A549 (cell line): ENCODE data around the gene MID2. TPM values are rescaled to one million over a fixed set of nuclear protein-coding genes. Genes with fewer than 3 reads are reported as not detected.

Experiments
- ATAC-seq, 2 experiments: fragments of 200-7000 bp in 1 of 2; fragments of >200 bp in 1 of 2; cut with Nextera tagmentation in 1 of 2; cut with Tn5 transposase in 1 of 2; 3 replicates each; pipeline versions ENCODE4 v1.8.0 to v1.9.1; 2018 to 2020; ENCODE audit warnings: mild to moderate bottlenecking in 1 of 2, moderate library complexity in 1 of 2
- CTCF ChIA-PET: fragments of 300-600 bp; sonication (Branson Sonifier 250); formaldehyde crosslinking; extraction: SDS; loops from one replicate; lab custom pipeline; 2021; ENCODE audit warnings: antibody characterized with exemption, inconsistent platforms; lab: Yijun Ruan, JAX
- POLR2A ChIA-PET: fragments of 350-600 bp; formaldehyde crosslinking; extraction: SDS; loops from one replicate; lab custom pipeline; 2021; ENCODE audit warnings: antibody characterized with exemption, inconsistent platforms; lab: Yijun Ruan, JAX
- DNase-seq, 2 experiments: peaks; one replicate each; pipeline versions ENCODE4 v3.0.0 to v3.0.0-alpha.2; 2011 to 2016; ENCODE audit warnings: low read depth in 1 of 2, low spot score in 1 of 2
- FAIRE-seq: peaks from 2 replicates; lab custom pipeline; 2011; peaks lifted over from hg19 to GRCh38; lab: Jason Lieb, UNC
- H3K27ac ChIP-seq, 2 experiments: fragments of >200 bp; sonication (Bioruptor Twin); formaldehyde crosslinking; 3 replicates each; pipeline ENCODE4 v1.5.1; 2016 to 2017
- H3K4me1 ChIP-seq: fragments of >200 bp; sonication (Bioruptor Twin); formaldehyde crosslinking; 3 replicates; pipeline ENCODE4 v1.6.1; 2016
- H3K4me2 ChIP-seq: fragments of >200 bp; sonication (Bioruptor Twin); formaldehyde crosslinking; 3 replicates; pipeline ENCODE4 v1.6.1; 2016
- H3K4me3 ChIP-seq: fragments of >200 bp; sonication (Bioruptor Twin); formaldehyde crosslinking; 3 replicates; pipeline ENCODE4 v1.5.1; 2016
- H3K9me3 ChIP-seq: fragments of >200 bp; sonication (Bioruptor Twin); formaldehyde crosslinking; 3 replicates; pipeline ENCODE4 v1.6.1; 2016
- BHLHE40 ChIP-seq: IDR thresholded peaks from 2 replicates; pipeline ENCODE4 v1.6.1; 2012; ENCODE audit warnings: low read depth, low read length, inconsistent platforms
- CBX8 ChIP-seq: fragments of 200-600 bp; sonication (generic); IDR thresholded peaks from 2 replicates; pipeline ENCODE4 v1.6.1; 2016
- EHMT2 ChIP-seq: fragments of 200-600 bp; sonication (generic); IDR thresholded peaks from 2 replicates; pipeline ENCODE4 v1.6.1; 2016; ENCODE audit warnings: antibody characterized with exemption, low read depth, mild to moderate bottlenecking, moderate library complexity
- ESRRA ChIP-seq: fragments of 150-350 bp; IDR thresholded peaks from 2 replicates; pipeline ENCODE4 v1.6.1; 2014; ENCODE audit warnings: mild to moderate bottlenecking, low read length, borderline replicate concordance
- FOXS1 ChIP-seq: fragments of 250-450 bp; sonication (Bioruptor Pico); IDR thresholded peaks from 2 replicates; pipeline ENCODE4 v1.5.0; 2020; ENCODE audit warnings: mild to moderate bottlenecking, moderate library complexity
- HDAC2 ChIP-seq: fragments of 200-600 bp; sonication (generic); IDR thresholded peaks from 2 replicates; pipeline ENCODE4 v1.6.1; 2016
- HOXA7 ChIP-seq: fragments of 250-450 bp; sonication (Bioruptor Pico); IDR thresholded peaks from 2 replicates; pipeline ENCODE4 v1.5.0; 2020; ENCODE audit warnings: mild to moderate bottlenecking, moderate library complexity
- JUN ChIP-seq, 2 experiments: fragments of >200 bp; sonication (Bioruptor Twin); formaldehyde crosslinking; IDR thresholded peaks; 2 replicates in 1 of 2; 3 replicates in 1 of 2; pipeline ENCODE4 v1.6.1; 2016 to 2017
- JUNB ChIP-seq: fragments of >200 bp; sonication (Bioruptor Twin); formaldehyde crosslinking; IDR thresholded peaks from 2 replicates; pipeline ENCODE4 v1.6.1; 2016
- KDM1A ChIP-seq: fragments of 200-600 bp; sonication (generic); IDR thresholded peaks from 2 replicates; pipeline ENCODE4 v1.6.1; 2016; ENCODE audit warnings: low read depth, mild to moderate bottlenecking
- MYC ChIP-seq: IDR thresholded peaks from 2 replicates; pipeline ENCODE4 v1.6.1; 2012; ENCODE audit warnings: mild to moderate bottlenecking, inconsistent platforms, low read length, improper control_type of control experiment, borderline replicate concordance
- NFE2L2 ChIP-seq: fragments of 150-350 bp; conservative IDR thresholded peaks from 2 replicates; pipeline ENCODE4 v1.6.1; 2014; ENCODE audit warnings: low read length
- NPAS2 ChIP-seq: fragments of 250-450 bp; sonication (Bioruptor Pico); IDR thresholded peaks from 2 replicates; pipeline ENCODE4 v1.8.0; 2022; ENCODE audit warnings: mild to moderate bottlenecking, moderate library complexity, borderline replicate concordance
- NR3C1 ChIP-seq: fragments of >200 bp; sonication (Bioruptor Twin); formaldehyde crosslinking; IDR thresholded peaks from 3 replicates; pipeline ENCODE4 v1.6.1; 2017
- PHF8 ChIP-seq: fragments of 200-600 bp; sonication (generic); IDR thresholded peaks from 2 replicates; pipeline ENCODE4 v1.6.1; 2016; ENCODE audit warnings: low read depth, mild to moderate bottlenecking, antibody characterized with exemption, moderate library complexity, borderline replicate concordance
- POLR2AphosphoS2 ChIP-seq: conservative IDR thresholded peaks from 2 replicates; pipeline ENCODE4 v1.6.1; 2012; ENCODE audit warnings: low read length, improper control_type of control experiment, inconsistent platforms
- RFX5 ChIP-seq: fragments of 450-650 bp; IDR thresholded peaks from 2 replicates; pipeline ENCODE4 v1.7.1; 2014; ENCODE audit warnings: antibody characterized with exemption, mild to moderate bottlenecking, moderate library complexity
- RNF2 ChIP-seq: fragments of 200-600 bp; sonication (generic); IDR thresholded peaks from 2 replicates; pipeline ENCODE4 v1.6.1; 2016; ENCODE audit warnings: low read depth, mild to moderate bottlenecking, antibody characterized with exemption, moderate library complexity, borderline replicate concordance
- SMC3 ChIP-seq: fragments of >200 bp; sonication (Bioruptor Twin); formaldehyde crosslinking; IDR thresholded peaks from 3 replicates; pipeline ENCODE4 v1.6.1; 2018; ENCODE audit warnings: inconsistent platforms
- ZC3H11A ChIP-seq: fragments of 450-650 bp; IDR thresholded peaks from 2 replicates; pipeline ENCODE4 v1.6.1; 2014; ENCODE audit warnings: antibody characterized with exemption, mild to moderate bottlenecking
- WGBS: methylation state at CpG from one replicate; pipeline ENCODE4 v1.1.6; 2017; ENCODE audit errors: missing lambda C conversion rate; 5-methylcytosine and 5-hydroxymethylcytosine counted together
- polyA plus RNA-seq, 4 experiments: library from polyadenylated mRNA; depleted of rRNA in 3 of 4; stranded (reverse); fragments of >200 nt; fragmentation: RNase III in 1 of 4; extraction: RNeasy Plus Mini Kit Qiagen cat#74134 plus additional on column Dnase treatment in 1 of 4; gene quantifications; 2 replicates in 3 of 4; 3 replicates in 1 of 4; pipeline ENCODE4 v1.2.3, GENCODE V29; 2011 to 2017
- TF ChIP-seq, protein P1 (sequence below): IDR thresholded peaks from 2 replicates; pipeline ENCODE4 v1.6.1; 2012
- TF ChIP-seq, protein P2 (sequence below): IDR thresholded peaks from 2 replicates; pipeline ENCODE4 v1.6.1; 2012; ENCODE audit warnings: low read depth, borderline replicate concordance
- TF ChIP-seq, protein P3 (sequence below): fragments of >200 bp; sonication (Bioruptor Twin); formaldehyde crosslinking; IDR thresholded peaks from 3 replicates; pipeline ENCODE4 v1.5.1; 2016
- TF ChIP-seq, protein P4 (sequence below): fragments of 250-450 bp; sonication (Bioruptor Pico); IDR thresholded peaks from 2 replicates; pipeline ENCODE4 v1.5.0; 2020; ENCODE audit warnings: low read depth, mild to moderate bottlenecking, moderate library complexity
- TF ChIP-seq, protein P5 (sequence below): fragments of 250-450 bp; sonication (Bioruptor Pico); IDR thresholded peaks from 2 replicates; pipeline ENCODE4 v1.5.0; 2021; ENCODE audit warnings: mild to moderate bottlenecking, moderate library complexity, borderline replicate concordance

The MID2 gene
- polyA plus RNA-seq, 2 of the 4 experiments (the other 2 are of a cell fraction) = 4.6 to 10.6 TPM

DNA sequence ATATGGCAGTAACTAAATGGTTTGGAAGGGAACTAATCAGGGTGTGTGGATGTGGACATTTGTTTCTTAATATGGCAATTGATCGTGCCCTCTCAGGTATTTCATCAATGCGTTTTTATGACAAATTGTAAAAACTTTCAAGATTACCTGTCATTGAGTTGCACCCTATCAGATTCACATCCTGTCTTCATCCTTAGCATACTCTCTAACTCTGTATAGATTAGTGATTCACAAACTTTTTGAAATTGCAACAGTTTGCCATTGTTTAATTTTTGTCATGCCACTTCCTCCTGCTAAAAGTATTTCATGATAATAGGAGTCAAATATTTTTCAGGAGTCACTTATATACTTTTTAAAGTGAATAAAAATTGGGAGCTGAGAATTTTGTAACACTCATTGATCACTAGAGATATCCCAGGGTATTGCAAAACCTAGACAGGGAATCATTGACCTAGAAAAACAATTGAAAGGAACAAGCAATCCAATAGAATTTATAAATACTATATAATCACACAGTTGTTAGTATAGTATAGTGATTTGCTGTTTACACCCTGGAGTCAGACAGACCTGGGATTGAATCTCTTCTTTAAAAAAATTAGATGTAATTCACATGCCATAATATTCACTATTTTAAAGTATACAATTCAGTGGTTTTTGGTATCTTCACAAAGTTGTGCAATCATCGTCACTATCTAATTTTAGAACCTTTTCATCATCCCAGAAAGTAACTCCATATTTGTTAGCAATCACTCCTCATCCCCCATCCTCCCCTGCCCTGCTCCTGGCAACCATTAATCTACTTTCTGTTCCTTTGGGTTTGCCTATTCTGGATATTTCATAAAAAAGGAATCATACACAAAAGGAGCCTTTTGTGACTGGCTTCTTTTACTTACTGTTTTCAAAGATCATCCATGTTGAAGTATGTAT is 8.9 kb downstream of the MID2 start:
- ChIA-PET POLR2A (no interaction called here), CTCF (no interaction called here)
- Histone ChIP-seq H3K4me2 (no peak overlapping the region), H3K9me3 (no peaks in the 10 kb centered on the region), H3K27ac (no peak overlapping the region), H3K4me1 (no peaks in the 10 kb centered on the region), H3K4me3 (no peak overlapping the region)
- no peak for ATAC-seq
- TF ChIP-seq ZC3H11A = no peak
- no peak for TF ChIP-seq NR3C1
- TF ChIP-seq EHMT2 = no peak
- TF ChIP-seq KDM1A = no peak
- no peak for TF ChIP-seq HOXA7
- TF ChIP-seq HDAC2 = no peak
- no peak for TF ChIP-seq BHLHE40
- TF ChIP-seq NPAS2 = no peak
- no peak for TF ChIP-seq RFX5
- TF ChIP-seq, protein P1, sequence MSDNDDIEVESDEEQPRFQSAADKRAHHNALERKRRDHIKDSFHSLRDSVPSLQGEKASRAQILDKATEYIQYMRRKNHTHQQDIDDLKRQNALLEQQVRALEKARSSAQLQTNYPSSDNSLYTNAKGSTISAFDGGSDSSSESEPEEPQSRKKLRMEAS = no peak
- TF ChIP-seq, protein P2, sequence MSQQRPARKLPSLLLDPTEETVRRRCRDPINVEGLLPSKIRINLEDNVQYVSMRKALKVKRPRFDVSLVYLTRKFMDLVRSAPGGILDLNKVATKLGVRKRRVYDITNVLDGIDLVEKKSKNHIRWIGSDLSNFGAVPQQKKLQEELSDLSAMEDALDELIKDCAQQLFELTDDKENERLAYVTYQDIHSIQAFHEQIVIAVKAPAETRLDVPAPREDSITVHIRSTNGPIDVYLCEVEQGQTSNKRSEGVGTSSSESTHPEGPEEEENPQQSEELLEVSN = no peak
- TF ChIP-seq FOXS1 (CRISPR knock-in tag) = no peak
- no peak for FAIRE-seq
- 90% methylated on average over 3 of the region's 3 CpGs for WGBS
- DNase-seq = no peak

DNA sequence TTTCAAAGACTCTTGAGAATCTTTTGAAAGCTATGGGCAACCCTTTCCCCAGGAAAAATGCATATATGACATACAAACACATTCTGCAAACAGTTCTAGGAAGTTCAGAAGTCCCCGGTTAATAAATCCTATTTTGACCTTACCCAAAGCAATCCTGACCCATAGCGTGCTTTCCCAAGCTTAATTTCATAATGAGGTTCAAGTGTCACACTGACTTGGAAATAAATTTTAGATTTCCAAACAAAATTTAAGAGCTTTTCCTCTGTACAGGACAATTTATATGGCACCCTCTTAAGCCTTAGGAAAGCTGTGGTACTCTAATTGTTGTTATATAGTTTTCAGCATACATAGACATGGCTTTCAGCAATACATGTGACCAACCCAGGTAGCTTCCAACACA is 11.3 kb downstream of the MID2 start:
- Histone ChIP-seq H3K9me3 (no peaks in the 10 kb centered on the region), H3K27ac (no peak overlapping the region), H3K4me2 (no peak overlapping the region), H3K4me1 (no peaks in the 10 kb centered on the region), H3K4me3 (no peak overlapping the region)
- DNase-seq (no peak), ATAC-seq (no peak), FAIRE-seq (no peak)
- TF ChIP-seq POLR2AphosphoS2 = no peak
- TF ChIP-seq PHF8 = no peak
- TF ChIP-seq ESRRA = no peak
- TF ChIP-seq CBX8 = no peak
- no peak for TF ChIP-seq SMC3
- TF ChIP-seq ZC3H11A = no peak
- TF ChIP-seq, protein P3, sequence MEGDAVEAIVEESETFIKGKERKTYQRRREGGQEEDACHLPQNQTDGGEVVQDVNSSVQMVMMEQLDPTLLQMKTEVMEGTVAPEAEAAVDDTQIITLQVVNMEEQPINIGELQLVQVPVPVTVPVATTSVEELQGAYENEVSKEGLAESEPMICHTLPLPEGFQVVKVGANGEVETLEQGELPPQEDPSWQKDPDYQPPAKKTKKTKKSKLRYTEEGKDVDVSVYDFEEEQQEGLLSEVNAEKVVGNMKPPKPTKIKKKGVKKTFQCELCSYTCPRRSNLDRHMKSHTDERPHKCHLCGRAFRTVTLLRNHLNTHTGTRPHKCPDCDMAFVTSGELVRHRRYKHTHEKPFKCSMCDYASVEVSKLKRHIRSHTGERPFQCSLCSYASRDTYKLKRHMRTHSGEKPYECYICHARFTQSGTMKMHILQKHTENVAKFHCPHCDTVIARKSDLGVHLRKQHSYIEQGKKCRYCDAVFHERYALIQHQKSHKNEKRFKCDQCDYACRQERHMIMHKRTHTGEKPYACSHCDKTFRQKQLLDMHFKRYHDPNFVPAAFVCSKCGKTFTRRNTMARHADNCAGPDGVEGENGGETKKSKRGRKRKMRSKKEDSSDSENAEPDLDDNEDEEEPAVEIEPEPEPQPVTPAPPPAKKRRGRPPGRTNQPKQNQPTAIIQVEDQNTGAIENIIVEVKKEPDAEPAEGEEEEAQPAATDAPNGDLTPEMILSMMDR = no peak
- no peak for TF ChIP-seq NFE2L2
- no peak for TF ChIP-seq HDAC2
- TF ChIP-seq, protein P4, sequence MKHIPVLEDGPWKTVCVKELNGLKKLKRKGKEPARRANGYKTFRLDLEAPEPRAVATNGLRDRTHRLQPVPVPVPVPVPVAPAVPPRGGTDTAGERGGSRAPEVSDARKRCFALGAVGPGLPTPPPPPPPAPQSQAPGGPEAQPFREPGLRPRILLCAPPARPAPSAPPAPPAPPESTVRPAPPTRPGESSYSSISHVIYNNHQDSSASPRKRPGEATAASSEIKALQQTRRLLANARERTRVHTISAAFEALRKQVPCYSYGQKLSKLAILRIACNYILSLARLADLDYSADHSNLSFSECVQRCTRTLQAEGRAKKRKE (CRISPR knock-in tag) = no peak
- TF ChIP-seq RFX5 = no peak
- no peak for TF ChIP-seq NR3C1
- no peak for TF ChIP-seq JUN (IDR thresholded peaks at IDR 0.05)
- TF ChIP-seq JUNB = no peak
- no peak for TF ChIP-seq MYC
- TF ChIP-seq, protein P2 = no peak
- TF ChIP-seq FOXS1 (CRISPR knock-in tag) = no peak
- TF ChIP-seq HOXA7 = no peak
- TF ChIP-seq RNF2 = no peak
- TF ChIP-seq, protein P5, sequence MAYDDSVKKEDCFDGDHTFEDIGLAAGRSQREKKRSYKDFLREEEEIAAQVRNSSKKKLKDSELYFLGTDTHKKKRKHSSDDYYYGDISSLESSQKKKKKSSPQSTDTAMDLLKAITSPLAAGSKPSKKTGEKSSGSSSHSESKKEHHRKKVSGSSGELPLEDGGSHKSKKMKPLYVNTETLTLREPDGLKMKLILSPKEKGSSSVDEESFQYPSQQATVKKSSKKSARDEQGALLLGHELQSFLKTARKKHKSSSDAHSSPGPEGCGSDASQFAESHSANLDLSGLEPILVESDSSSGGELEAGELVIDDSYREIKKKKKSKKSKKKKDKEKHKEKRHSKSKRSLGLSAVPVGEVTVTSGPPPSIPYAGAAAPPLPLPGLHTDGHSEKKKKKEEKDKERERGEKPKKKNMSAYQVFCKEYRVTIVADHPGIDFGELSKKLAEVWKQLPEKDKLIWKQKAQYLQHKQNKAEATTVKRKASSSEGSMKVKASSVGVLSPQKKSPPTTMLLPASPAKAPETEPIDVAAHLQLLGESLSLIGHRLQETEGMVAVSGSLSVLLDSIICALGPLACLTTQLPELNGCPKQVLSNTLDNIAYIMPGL (CRISPR knock-in tag) = no peak
- WGBS = 83% methylated on average over 2 of the region's 2 CpGs
- ChIA-PET CTCF (no interaction called here), POLR2A (no interaction called here)
